Measurements from ENCODE around the gene RTN4RL1. TPM values are rescaled to one million over a fixed set of nuclear protein-coding genes. Genes with fewer than 3 reads are reported as not detected.

Gene RTN4RL1
- total RNA-seq, 1 donor from 2014 or later = 0.77 TPM

GRCh38 chr17:2024572-2025219, 438 bp downstream of the RTN4RL1 start:
- Histone ChIP-seq H3K79me2 (ENCODE audit: insufficient read depth, low read length) (no peaks in the 10 kb centered on the region), H4K20me1 (ENCODE audit: insufficient read depth, low read length) (no peaks in the 10 kb centered on the region), H3K9ac (ENCODE audit: low read length) (no peak overlapping the region), H3K4me1 (ENCODE audit: insufficient read depth, low read length) (peaks cover 16% of the 10 kb centered on the region), H3K4me2 (ENCODE audit: low read length) (peak overlapping the region; percentile 81), H3K9me3 (ENCODE audit: insufficient read depth, low read depth, low read length) (no peaks in the 10 kb centered on the region), H3K27me3 (ENCODE audit: insufficient read depth, low read length) (peaks cover 43% of the 10 kb centered on the region), H2AFZ (ENCODE audit: low read depth, low read length) (peak overlapping the region; percentile 75), H3K36me3 (ENCODE audit: insufficient read depth, low read length) (no peaks in the 10 kb centered on the region), H3K4me3 (ENCODE audit: insufficient read depth, low read depth, low read length) (peak overlapping the region; percentile 28), H3K27ac (ENCODE audit: low read depth, low read length) (no peak overlapping the region)
- no peak for FAIRE-seq
- DNase-seq (ENCODE audit: low read depth) = no peak
- Mint-ChIP-seq H3K9me3 (ENCODE audit: unreplicated experiment) (peaks cover 3% of the 10 kb centered on the region), H3K27me3 (ENCODE audit: low read depth, unreplicated experiment) (peaks cover 52% of the 10 kb centered on the region), H3K36me3 (ENCODE audit: low read depth, unreplicated experiment) (no peaks in the 10 kb centered on the region), H3K4me1 (ENCODE audit: low read depth, unreplicated experiment) (no peaks in the 10 kb centered on the region), H3K4me3 (ENCODE audit: unreplicated experiment) (no peak overlapping the region), H3K27ac (ENCODE audit: unreplicated experiment) (no peak overlapping the region)
- peak; percentile 37 for TF ChIP-seq EZH2 (IDR thresholded peaks at IDR 0.05; ENCODE audit: insufficient read depth, low read length)
- TF ChIP-seq CTCF (IDR thresholded peaks at IDR 0.05; ENCODE audit: insufficient read depth, low read depth, low read length) = no peak

- Histone ChIP-seq H3K36me3 (ENCODE audit: insufficient read depth, low read length) (no peaks in the 10 kb centered on the region), H3K4me1 (ENCODE audit: insufficient read depth, low read length) (peaks cover 16% of the 10 kb centered on the region), H3K27me3 (ENCODE audit: insufficient read depth, low read length) (peaks cover 50% of the 10 kb centered on the region), H3K4me3 (ENCODE audit: insufficient read depth, low read depth, low read length) (peak overlapping the region; percentile 28), H3K27ac (ENCODE audit: low read depth, low read length) (no peak overlapping the region), H2AFZ (ENCODE audit: low read depth, low read length) (no peak overlapping the region), H3K9ac (ENCODE audit: low read length) (no peak overlapping the region), H3K79me2 (ENCODE audit: insufficient read depth, low read length) (no peaks in the 10 kb centered on the region), H3K4me2 (ENCODE audit: low read length) (peak overlapping the region; percentile 81), H3K9me3 (ENCODE audit: insufficient read depth, low read depth, low read length) (no peaks in the 10 kb centered on the region), H4K20me1 (ENCODE audit: insufficient read depth, low read length) (no peaks in the 10 kb centered on the region)
- H3K36me3 Mint-ChIP-seq (ENCODE audit: low read depth, unreplicated experiment) = no peaks in the 10 kb centered on the region
- TF ChIP-seq EZH2 (IDR thresholded peaks at IDR 0.05; ENCODE audit: insufficient read depth, low read length) = peak; percentile 84
- no peak for TF ChIP-seq CTCF (IDR thresholded peaks at IDR 0.05; ENCODE audit: insufficient read depth, low read depth, low read length)
- FAIRE-seq = no peak
- H3K27me3 Mint-ChIP-seq (ENCODE audit: low read depth, unreplicated experiment) = peaks cover 54% of the 10 kb centered on the region
- no peak for DNase-seq (ENCODE audit: low read depth)
- H3K9me3 Mint-ChIP-seq (ENCODE audit: unreplicated experiment) = peaks cover 3% of the 10 kb centered on the region
- H3K27ac Mint-ChIP-seq (ENCODE audit: unreplicated experiment) = no peak overlapping the region
- H3K4me1 Mint-ChIP-seq (ENCODE audit: low read depth, unreplicated experiment) = no peaks in the 10 kb centered on the region
- H3K4me3 Mint-ChIP-seq (ENCODE audit: unreplicated experiment) = peak overlapping the region; percentile 66
Measured at GRCh38 chr17:2023692-2024571, 1.2 kb downstream of the RTN4RL1 start.

All from astrocyte (in vitro differentiated cells and primary cell).